HG02642 (cell line): ENCODE data around the gene BPIFB2.

Experiments used
- ATAC-seq: cut with Tn5 transposase; IDR thresholded peaks from one replicate; pipeline ENCODE4 v1.9.1; 2021; ENCODE audit warnings: mild to moderate bottlenecking; ENCODE audit not compliant: unreplicated experiment, poor library complexity

BPIFB2 gene

DNA sequence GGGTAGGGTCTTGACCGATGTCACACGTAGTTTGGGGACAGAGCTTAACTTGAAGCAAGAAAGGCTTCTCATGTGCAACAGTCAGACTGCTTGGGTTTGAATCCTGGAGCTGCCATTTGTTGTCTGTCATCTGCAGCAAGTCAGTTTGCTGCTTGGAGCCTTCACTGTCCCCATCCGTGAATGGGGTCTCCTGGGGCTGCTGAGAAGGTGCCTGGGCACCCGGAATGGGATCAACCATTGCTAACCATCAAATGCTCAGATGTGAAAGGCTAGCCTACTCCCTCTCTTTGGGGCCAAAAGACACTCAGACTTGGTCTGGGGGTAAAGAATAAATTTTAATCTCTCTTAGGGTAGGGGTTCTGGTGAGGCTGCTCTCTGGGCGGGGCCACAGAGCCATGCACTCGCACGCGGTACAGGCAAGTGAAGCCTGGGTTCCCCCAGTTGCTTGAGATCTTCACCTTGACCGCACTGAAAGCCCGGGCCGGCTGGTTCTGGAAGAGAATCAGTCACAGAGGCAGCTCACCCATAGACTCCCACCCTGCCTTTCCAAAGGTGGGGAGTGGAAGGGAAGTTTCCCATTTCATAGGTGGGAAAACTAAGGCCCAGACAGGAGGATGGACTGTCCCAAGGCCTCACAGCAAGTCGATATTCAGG lies 23.9 kb upstream of the BPIFB2 start:
- no peak for ATAC-seq

DNA sequence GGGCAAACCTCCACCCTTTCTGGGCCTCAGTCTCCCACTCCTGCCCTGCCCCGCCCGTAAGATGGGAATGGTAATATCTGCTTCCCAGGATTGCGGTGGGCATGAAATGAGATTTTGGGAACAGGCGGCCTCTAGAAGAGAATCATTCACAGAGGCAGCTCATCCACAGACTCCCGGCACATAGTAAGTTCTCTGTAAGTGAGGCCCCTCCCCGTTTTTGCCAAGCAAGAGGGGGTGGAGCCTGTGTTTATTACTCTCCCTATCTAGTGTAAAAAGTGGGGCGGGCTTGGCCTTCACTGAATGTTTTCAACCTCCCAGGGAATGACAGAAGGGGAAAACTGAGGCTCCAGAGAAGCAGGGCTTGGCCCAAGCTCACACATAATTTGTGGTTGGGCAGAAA lies 23.3 kb upstream of the BPIFB2 start:
- ATAC-seq = no peak

DNA sequence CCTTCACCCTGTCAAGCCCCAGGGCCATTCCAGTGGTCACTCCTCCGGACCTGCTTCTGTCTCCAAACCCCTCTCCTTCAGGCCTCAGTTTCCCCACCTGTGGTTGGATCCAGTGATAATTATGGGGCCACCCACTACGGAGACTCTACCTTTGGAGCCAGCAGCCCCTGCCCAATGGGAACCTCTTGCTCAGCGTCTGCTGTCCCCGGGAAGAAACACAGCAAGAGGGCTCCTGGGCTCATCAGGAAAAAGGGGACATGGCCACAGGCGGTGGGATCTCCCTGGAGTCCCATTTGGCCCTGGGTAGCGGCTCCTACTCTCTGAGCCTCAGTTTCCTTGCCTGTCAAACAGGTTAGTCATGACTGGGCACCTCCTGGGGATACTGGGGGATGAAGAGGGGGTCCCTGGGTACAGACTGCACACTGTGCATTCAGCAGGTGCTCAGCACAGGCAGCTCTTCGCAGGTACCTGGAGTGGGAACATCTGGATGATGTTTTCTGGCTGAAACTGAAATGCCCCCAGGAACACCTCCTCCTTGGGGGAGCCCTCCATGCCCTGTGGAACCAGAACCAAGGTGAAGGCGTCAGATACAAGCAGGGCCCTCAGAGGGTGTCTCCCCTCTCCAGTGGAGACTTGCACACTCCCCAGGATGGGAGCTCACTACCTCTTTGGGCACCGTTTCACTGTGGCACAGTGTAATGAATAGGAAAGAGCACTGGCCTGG lies 22.7 kb upstream of the BPIFB2 start:
- no peak for ATAC-seq

DNA sequence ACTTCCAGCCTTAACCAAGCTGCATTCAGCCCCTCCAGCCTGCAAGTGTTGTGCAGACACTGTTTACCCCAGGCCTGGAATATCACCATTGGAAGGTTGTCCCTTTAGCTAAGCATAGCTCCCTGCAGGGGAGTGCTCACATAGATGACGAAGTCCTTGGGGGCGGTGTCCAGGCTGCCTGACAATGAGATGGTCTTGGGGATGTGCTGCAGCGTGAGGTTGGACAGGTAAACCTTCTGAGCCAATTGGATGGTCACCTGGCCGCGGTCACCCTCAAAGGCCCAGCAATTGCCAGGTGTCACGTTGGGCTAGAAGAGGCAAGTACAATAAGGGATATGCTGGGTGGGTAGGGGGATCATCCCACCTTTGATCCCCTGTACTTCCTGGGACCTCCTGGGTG lies 21.9 kb upstream of the BPIFB2 start:
- ATAC-seq = no peak

DNA sequence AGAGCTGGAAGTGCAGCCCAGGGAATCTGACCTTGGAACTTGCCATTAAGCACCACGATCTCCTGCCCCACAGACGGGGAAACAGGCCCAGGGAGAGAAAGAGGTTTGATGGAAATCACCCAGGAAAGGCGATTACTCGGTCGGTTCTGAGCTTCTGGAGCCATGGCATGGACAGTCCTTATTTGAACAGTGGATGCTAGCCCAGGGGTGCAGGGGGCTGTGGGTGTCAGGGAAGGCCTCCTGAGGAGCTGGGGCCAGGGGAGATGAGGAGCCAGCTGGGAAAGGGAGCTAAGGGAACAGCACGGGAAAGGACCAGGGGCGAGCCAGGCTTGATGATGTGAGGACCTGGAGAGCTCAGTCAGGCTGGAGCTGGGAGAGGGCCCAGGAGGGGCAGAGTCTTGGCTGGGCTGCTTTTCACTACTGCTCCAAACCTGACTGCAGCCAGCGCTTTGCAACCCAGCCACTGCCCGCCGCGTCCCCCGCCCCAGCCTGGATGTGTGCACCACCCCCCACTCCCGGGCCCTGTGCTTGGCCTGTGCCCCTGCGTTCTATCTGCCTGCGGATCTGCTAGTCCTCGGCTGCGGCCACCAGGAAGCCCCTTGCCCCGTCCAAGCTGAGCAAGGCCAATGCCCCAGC lies 21.1 kb upstream of the BPIFB2 start:
- no peak for ATAC-seq

DNA sequence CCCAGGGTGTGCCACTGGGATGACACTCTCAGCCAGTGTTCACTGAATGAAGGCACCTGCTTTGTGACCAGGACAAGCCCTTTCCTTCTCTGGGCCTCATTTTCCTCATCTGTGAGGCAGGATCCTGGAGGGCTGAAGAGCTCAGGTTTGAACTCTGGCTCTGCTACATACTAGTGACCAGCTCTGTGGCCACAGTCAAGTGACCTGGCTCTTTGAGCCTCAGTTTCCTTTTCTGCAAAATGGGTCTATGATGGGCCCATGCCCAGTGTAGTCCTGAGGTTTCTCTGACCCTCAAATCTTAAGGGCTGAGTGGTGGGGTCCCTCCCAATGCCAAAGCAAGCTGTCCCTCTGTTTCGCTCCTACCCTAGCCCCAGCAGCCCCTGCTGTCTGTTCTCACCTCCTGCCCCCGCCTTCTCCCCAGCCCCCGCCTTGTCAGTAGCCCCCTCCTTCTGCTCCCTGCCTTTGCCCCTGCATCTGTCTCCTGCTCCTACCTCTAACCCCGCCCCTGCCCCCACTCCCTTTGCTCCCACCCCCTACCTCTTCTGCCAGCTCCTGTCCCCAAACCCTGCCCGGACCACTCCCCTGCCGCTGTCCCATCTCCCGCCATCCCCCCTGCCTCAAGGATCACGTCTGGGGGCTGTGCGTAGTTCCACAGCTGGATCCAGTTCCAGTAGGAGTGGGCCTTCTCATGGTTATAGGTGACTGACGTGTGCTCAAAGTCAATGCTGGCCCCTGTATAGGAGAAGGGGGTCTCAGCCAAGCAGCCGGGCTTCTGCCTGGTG lies 20.3 kb upstream of the BPIFB2 start:
- no peak for ATAC-seq

DNA sequence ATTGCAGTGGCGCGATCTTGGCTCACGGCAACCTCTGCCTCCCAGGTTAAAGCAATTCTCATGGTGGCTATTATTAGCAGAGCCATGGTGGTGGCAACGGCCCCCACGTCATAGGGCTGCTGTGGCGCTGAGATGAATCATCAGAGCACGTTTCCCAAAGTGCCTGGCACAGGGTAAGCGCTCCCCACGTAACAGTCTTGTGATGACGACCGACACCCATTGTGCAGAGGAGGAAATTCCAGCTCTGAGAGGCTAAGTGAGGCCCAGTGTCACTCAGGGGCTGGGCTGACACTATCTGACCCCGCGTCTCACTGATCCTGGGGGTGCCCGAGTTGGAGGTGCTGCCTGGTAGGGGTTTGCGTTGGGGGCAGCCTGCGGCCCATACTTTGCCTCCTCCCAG lies 19.5 kb upstream of the BPIFB2 start:
- ATAC-seq = no peak

DNA sequence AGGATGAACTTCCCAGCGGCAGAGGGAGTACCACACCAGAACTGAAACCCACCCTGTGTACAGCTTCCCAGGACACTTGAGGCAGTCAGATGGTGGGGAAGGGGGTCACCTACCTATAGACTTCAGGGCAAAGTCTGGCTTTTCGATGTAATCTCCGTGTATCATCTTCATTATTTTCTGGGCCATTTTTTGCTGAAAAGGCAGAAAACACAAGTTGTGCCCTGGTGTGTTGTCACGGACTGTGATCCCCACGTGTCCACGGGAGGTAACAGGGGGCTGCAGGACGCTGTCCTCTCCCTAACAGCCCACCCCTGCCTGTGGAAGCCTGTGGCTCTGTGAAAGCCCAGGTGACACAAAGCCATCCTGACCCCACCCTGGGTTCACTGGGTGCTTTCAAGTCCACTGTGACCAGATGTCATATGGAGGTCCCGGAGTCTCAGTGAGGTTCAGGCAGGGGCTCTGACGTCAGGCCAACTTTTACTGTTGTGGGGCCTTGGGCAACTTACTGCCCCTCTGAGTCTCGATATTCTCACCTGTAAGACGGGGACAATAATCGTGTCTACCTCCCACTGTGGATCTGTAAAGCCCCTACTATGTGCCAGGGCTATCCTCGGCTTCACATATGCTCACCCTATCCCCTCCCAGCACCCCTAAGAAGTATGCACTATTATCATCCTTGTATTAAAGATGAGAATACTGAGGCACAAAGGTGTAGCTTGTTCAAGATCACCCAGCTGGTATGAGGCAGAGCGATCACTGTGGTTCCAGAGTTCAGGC lies 17.8 kb upstream of the BPIFB2 start:
- no peak for ATAC-seq

DNA sequence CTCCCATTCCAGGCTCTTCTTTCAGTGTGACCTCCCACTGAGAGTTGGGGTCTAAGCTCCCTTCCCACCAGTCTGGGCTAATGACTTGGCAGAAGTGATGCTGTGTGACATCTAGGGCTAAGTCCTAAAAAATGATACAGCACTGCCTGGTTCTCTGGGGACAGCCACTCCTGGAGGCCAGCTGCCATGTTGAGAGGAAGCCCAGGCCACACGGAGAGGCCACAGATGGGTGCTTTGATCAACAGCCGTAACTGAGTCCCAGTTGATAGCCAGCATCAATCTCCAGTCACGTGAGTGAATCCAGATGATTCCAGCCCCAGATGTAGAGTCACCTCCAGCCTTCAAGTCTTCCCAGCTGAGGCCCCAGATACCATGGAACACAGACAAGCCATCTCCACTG lies 17.1 kb upstream of the BPIFB2 start:
- no peak for ATAC-seq

DNA sequence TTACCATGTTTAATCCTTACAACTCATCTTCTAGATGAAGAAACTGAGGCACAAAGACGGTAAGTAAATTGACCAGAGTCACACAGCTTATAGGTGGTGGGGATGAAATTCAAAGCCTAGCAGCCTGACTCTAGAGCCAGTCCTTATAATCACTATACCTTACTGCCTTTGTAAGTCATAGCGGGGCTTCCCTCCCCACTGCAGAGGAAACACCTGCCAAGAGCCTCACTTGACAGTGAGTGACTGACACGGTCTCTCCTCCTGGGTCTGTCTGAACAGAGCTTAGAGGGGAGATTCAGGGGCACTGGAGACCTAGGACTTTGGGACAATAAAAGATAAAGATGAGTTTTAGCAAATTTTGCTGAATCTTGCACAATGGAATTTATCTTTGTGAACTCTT lies 16.1 kb upstream of the BPIFB2 start:
- no peak for ATAC-seq

DNA sequence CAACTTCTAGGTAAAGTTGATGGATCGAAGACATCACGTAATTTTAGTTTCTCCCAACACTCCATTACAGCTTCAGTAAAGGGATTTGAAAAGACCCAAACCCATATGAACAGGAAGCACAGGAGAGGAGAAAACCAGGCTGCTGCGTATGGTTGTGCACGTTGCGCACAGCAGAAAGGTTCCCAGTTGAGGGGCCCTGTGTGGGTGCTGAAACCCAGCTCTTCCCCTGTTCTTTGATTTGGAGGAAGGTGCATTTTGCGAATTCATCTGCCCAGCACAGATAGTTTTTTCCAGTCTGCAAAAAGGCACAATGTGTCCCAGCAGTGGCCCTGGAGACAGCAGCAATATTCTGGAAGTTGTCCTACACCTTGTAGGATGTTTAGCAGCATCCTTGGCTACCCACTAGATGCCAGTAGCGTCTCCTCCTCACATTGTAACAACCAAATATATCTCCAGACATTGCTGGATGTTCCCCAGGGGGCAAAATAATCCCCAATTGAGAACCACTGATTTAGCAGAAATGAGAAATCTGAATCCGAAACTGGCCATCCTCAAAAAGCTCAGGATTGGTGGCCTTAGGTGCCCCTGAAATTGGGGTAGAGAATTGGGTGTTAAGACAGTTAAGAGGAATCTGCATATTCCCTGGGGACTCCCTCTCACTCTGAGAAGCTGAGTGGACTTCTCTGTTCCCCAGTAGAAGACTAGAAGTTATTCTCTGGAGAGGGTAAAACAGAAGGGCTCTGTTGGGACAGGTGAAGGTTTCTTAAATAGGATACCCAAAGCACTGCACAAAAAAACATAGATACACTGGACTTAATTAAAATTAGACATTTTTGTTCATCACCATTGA lies 15.5 kb upstream of the BPIFB2 start:
- ATAC-seq = no peak

DNA sequence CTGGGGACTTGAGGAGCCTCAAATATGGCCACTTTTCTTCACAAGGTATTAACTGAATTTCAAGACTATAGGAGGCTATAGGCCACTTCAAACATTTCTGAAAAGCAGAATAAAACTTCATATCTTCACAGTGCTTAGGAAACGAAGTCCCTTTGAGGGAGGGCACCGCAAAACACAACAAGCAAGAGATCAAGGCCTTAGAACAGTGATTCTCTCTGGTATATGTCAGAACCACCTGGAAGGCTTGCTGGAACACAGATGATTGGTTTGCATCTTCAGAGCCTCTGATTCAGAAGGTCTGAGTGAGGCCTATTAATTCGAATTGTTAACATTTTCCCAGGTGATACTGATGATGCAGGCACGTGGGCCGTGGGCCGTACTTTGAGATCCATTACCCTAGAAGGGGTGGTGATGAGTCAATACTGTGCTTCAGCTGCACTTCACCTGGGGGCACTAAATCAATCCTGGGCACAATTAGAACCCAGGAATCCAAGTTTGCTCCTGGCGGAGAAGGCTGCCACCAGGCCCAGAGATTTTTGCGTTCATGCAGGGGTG lies 13.9 kb upstream of the BPIFB2 start:
- ATAC-seq = no peak

DNA sequence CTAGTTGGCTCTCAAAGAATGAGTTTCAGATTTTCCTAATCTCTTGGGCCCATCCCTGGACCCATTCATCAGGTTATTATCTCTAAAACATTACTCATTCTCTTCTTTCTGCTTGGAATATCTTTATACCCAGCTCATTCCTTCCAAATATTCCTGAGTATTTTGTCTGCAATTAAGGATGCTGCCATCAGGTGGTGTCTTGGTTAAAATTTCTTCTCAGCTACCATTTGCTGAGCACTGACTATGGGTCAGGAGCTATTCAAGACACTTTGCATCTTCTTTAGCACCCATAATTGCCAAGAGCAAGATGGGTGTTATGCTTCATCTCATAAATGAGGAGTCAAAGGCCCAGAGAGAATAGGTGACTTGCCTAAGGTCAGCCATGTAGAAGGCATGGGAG lies 11.7 kb upstream of the BPIFB2 start:
- no peak for ATAC-seq

DNA sequence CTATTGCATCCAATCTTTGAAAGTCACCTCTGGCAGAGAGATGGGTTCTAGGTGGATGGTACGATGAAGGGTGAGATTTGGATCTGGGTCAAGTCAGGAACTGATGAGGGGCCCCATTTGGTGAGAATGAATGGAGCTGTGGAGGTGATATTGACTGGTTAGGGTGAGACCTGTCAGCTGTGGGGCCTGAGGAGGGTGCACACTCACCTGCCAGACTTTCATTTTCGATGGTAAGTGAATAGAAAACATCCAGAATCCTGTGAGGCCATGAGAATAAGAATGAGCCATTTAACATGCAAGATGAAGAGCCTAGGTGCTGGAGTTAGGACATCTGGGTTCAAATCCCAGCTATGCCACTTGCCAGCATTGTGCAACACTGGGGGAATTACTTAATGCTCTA lies 10.1 kb upstream of the BPIFB2 start:
- no peak for ATAC-seq

DNA sequence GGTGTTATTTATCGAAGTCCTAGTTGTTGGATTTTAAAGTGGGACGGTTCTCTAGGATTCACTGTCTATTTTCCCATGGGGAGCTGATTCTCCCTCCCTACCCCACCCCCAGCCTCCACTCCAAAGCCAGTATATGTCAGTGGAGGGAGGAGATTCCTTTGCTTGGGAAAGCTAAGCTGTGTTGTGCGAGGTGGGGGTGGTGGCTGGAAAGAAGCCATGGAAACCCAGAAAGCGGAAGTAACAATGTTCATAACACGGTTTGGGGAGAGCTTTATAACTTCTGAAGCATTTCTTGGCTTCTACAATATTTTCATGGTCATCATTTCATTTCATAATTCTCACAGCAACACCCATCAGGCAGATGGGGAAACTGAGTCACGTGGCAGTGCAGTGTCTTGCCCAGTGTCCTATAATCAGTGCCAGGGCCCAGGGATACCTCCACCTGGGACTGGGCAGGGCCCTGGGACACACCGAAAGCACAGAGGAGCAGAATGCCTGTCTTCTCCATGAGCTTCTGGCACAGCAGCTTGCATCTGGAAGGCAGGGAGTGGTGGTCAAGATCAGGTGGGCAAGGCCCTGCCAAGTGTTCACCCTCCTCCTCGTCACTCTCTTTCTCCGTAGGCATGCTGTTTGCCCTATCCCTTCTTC lies 7.8 kb upstream of the BPIFB2 start:
- ATAC-seq = no peak

DNA sequence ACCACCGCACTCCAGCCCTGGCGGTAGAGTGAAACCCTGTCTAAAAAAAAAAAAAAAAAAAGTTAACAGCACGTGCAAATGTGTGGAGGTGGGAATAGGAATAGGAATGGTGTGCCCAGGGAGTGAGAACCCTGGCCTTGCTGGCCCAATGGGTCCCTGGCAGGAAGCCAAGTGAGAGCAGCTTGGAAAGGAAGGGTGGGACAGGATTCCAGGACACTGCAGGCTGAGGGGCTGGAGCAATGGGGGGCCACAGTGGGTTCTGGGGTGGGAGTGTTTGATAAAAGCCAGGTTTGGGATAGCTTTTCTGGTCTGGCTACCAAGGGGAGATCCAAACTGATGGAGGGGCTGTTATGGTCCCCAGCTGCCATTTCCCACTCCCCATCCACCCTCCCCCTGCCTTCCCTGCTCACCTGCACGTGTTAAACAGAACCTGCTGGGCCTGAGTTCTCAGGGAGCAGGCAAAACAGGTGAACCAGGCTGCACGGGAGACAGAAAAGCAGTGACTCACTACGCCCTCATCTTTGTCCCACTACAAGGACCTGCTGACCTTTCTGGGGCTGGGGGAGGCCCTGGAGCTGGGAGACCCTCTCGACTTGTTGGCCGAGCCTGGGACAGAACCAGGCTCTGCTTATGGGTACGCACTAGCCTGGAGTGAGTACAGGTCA lies 6.6 kb upstream of the BPIFB2 start:
- no peak for ATAC-seq

DNA sequence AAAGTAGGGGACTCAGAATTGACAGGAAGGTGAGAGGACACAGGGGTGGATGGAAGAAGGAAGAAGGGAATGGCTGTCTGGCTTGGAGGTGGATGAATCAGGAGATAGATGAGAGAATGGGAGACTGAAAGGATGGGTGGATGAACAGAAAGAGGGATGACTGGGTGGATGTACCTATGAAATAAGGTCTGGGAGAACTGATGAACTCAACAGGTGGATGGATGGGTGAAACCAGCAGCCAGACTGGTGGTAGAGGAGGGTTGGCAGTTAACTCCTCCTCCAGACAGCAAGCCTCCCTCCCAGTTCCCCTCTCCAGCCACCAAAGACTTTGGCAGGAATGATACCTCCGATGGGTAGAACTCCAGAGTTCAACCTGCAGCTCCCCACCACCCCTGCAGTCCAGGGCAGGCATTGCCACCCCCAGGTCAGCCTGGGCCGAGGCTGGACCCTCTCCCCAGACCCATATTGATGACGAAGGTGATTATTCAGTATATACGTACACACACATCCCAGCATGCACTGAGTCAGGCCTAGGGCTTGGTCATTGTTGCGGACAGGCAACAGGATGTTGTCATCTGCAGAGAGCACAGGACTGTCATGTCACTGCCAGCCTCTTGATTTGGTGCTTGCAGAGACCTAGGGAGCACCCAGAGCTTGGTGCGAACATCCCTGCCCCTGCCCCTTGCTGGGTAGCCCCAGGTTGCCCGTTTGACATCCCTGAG lies 5.3 kb upstream of the BPIFB2 start:
- ATAC-seq = no peak
